DOHH2 (cell line): ENCODE measurements around the gene ZNF408.

Source experiments
- EZH2phosphoT487 ChIP-seq: fragments of 200-600 bp; sonication (generic); IDR thresholded peaks from 2 replicates; pipeline ENCODE4 v1.6.1; 2017; ENCODE audit warnings: borderline replicate concordance, mild to moderate bottlenecking, antibody characterized with exemption, low read length, moderate library complexity, mixed read lengths
- TF ChIP-seq, protein P1 (sequence below): fragments of 200-600 bp; sonication (generic); IDR thresholded peaks from one replicate; pipeline ENCODE4 v1.5.1; 2014; ENCODE audit warnings: antibody characterized with exemption, mild to moderate bottlenecking, low read depth, low read length; ENCODE audit not compliant: poor library complexity, severe bottlenecking

DNA sequence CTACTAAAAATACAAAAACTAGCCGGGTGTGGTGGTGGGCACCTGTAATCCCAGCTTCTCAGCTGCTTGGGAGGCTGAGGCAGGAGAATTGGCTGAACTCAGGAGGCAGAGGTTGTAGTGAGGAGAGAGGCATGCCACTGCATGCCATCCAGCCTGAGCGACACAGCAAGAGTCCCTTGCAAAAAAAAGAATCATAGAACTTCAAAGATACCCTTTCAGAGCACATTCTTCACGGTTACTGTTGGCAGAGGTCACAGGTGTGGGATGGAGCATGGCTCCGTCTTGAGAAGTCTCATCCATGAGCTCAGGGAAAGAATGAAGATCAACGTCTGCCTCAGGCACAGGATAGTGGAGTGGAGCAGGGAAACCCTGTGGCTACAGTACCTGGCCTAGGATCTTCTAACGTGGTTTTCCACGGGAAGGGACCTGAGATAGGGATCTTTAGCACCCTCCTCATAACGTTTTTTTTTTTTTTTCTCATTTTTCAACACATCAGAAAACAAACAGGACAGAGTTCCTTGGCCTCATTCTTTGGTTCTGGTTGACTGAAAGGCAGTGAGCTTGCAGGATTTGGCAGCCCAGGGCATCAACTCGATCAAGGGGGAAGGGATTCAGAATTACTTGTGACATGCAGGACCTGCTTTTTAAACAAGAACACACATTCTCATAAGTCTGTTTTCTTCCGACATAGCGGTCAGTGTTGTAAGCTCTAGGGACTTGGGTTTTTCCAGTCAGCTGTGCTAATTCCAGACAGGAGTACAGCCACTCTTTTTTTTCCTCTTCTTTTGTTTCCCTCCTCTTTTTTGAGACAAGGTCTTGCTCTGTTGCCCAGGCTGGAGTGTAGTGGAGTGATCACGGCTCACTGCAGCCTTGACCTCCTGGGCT, 41.0 kb downstream of the ZNF408 start:
- TF ChIP-seq, protein P1, sequence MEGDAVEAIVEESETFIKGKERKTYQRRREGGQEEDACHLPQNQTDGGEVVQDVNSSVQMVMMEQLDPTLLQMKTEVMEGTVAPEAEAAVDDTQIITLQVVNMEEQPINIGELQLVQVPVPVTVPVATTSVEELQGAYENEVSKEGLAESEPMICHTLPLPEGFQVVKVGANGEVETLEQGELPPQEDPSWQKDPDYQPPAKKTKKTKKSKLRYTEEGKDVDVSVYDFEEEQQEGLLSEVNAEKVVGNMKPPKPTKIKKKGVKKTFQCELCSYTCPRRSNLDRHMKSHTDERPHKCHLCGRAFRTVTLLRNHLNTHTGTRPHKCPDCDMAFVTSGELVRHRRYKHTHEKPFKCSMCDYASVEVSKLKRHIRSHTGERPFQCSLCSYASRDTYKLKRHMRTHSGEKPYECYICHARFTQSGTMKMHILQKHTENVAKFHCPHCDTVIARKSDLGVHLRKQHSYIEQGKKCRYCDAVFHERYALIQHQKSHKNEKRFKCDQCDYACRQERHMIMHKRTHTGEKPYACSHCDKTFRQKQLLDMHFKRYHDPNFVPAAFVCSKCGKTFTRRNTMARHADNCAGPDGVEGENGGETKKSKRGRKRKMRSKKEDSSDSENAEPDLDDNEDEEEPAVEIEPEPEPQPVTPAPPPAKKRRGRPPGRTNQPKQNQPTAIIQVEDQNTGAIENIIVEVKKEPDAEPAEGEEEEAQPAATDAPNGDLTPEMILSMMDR: no peak
- TF ChIP-seq EZH2phosphoT487: no peak
